H1 (cell line): ENCODE measurements around the gene OSBPL2.

Source experiments
- ASH2L ChIP-seq: fragments of 200-600, 300-600 bp; sonication (generic); IDR thresholded peaks from one replicate; pipeline ENCODE4 v1.7.1; 2017; ENCODE audit warnings: low read length
- EP300 ChIP-seq, 2 experiments: IDR thresholded peaks; 1 replicate in 1 of 2; 2 replicates in 1 of 2; pipeline ENCODE4 v1.6.1; 2011 to 2012; ENCODE audit warnings: low read depth in 2 of 2, low read length in 2 of 2, mild to moderate bottlenecking in 2 of 2, borderline replicate concordance in 1 of 2, inconsistent platforms in 1 of 2, moderate library complexity in 1 of 2
- NANOG ChIP-seq: IDR thresholded peaks from 2 replicates; pipeline ENCODE4 v1.6.1; 2011; ENCODE audit warnings: low read length, low read depth, mild to moderate bottlenecking, inconsistent platforms; ENCODE audit not compliant: insufficient read depth, poor library complexity, severe bottlenecking
- POLR2A ChIP-seq, 2 experiments: IDR thresholded peaks; 1 replicate in 1 of 2; 2 replicates in 1 of 2; pipeline ENCODE4 v1.6.1; 2011; ENCODE audit warnings: low read depth in 2 of 2, low read length in 2 of 2, mild to moderate bottlenecking in 2 of 2; ENCODE audit errors: control extremely low read depth in 1 of 2
- TF ChIP-seq, protein P1 (sequence below): IDR thresholded peaks from 2 replicates; pipeline ENCODE4 v1.6.1; 2012; ENCODE audit warnings: inconsistent platforms
- TF ChIP-seq, protein P2 (sequence below), 3 experiments: IDR thresholded peaks; 1 replicate in 2 of 3; 2 replicates in 1 of 3; pipeline versions ENCODE4 v1.5.1 to v1.6.1; 2011; ENCODE audit warnings: low read length in 3 of 3, mild to moderate bottlenecking in 3 of 3, inconsistent platforms in 2 of 3, low read depth in 1 of 3, moderate library complexity in 1 of 3; ENCODE audit not compliant: insufficient read depth in 1 of 3; ENCODE audit errors: control extremely low read depth in 1 of 3

DNA sequence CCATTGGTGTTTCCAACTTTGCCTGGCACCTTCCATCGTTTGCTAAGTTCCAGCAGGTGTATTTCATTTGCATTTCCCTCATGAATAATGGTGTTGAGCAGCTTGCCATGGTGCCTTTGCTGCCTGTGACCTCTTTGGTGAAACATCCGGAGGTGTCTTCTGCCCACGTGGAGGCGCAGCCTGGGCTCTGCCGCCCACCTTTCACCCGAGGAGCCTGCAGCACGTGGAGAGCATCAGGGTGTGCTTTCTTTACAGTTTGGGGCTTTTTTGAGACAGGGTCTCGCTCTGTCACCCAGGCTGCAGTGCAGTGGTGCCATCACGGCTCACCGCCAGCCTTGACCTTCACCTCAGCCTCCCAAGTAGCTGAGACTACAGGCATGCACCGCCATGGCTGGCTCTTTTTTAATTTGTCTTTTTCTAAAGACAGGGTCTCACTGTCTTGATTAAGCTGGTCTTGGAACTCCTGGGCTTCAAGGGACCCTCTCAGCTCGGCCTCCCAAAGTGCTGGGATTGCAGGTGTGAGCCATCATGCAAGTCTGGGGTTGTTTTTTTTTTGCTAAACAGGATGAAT is 61.4 kb downstream of the OSBPL2 start:
- TF ChIP-seq, protein P1, sequence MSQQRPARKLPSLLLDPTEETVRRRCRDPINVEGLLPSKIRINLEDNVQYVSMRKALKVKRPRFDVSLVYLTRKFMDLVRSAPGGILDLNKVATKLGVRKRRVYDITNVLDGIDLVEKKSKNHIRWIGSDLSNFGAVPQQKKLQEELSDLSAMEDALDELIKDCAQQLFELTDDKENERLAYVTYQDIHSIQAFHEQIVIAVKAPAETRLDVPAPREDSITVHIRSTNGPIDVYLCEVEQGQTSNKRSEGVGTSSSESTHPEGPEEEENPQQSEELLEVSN: no peak
- no peak for TF ChIP-seq POLR2A (IDR thresholded peaks at IDR 0.05; ENCODE audit: control extremely low read depth in 1 of 2, low read depth in 2 of 2, low read length in 2 of 2)
- TF ChIP-seq NANOG: no peak
- TF ChIP-seq, protein P2, sequence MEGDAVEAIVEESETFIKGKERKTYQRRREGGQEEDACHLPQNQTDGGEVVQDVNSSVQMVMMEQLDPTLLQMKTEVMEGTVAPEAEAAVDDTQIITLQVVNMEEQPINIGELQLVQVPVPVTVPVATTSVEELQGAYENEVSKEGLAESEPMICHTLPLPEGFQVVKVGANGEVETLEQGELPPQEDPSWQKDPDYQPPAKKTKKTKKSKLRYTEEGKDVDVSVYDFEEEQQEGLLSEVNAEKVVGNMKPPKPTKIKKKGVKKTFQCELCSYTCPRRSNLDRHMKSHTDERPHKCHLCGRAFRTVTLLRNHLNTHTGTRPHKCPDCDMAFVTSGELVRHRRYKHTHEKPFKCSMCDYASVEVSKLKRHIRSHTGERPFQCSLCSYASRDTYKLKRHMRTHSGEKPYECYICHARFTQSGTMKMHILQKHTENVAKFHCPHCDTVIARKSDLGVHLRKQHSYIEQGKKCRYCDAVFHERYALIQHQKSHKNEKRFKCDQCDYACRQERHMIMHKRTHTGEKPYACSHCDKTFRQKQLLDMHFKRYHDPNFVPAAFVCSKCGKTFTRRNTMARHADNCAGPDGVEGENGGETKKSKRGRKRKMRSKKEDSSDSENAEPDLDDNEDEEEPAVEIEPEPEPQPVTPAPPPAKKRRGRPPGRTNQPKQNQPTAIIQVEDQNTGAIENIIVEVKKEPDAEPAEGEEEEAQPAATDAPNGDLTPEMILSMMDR (IDR thresholded peaks at IDR 0.05; ENCODE audit: control extremely low read depth in 1 of 3, insufficient read depth in 1 of 3, low read depth in 1 of 3, low read length in 3 of 3): no peak
- no peak for TF ChIP-seq EP300 (IDR thresholded peaks at IDR 0.05; ENCODE audit: borderline replicate concordance in 1 of 2, low read depth in 2 of 2, low read length in 2 of 2)
- no peak for TF ChIP-seq ASH2L
